Mesenchymal stem cell (in vitro differentiated cells and primary cell): ENCODE data around the gene CSN1S1.
"Not testable (repeated sequence)": the region's sequence is repeated elsewhere in the genome, so short reads cannot be mapped to it uniquely, and the experiment has no call there.

Experiments used
- DNase-seq: peaks from one replicate; pipeline ENCODE4 v3.0.0-alpha.2; 2013
- H2AFZ ChIP-seq: one replicate; pipeline ENCODE4 v1.6.1; 2013; ENCODE audit warnings: low read depth, mild to moderate bottlenecking, control low read depth, inconsistent platforms, low read length, moderate library complexity
- H2AK5ac ChIP-seq: 2 replicates; pipeline ENCODE4 v1.6.1; 2013; ENCODE audit warnings: low read length, moderate library complexity, mild to moderate bottlenecking, inconsistent platforms; ENCODE audit not compliant: severe bottlenecking
- H2BK120ac ChIP-seq: one replicate; pipeline ENCODE4 v1.6.1; 2013; ENCODE audit warnings: low read depth, mild to moderate bottlenecking, inconsistent platforms, low read length, moderate library complexity
- H2BK12ac ChIP-seq, 2 experiments: one replicate each; pipeline ENCODE4 v1.6.1; 2013; ENCODE audit warnings: inconsistent platforms in 2 of 2, low read length in 2 of 2, mild to moderate bottlenecking in 2 of 2, moderate library complexity in 2 of 2, control low read depth in 1 of 2
- H2BK15ac ChIP-seq: one replicate; pipeline ENCODE4 v1.6.1; 2013; ENCODE audit warnings: mild to moderate bottlenecking, low read depth, inconsistent platforms; ENCODE audit not compliant: poor library complexity, severe bottlenecking
- H2BK5ac ChIP-seq: 2 replicates; pipeline ENCODE4 v1.6.1; 2013; ENCODE audit warnings: low read depth, mild to moderate bottlenecking, low read length, control low read depth, inconsistent platforms; ENCODE audit not compliant: poor library complexity, severe bottlenecking
- H3K14ac ChIP-seq, 2 experiments: one replicate each; pipeline ENCODE4 v1.6.1; 2013; ENCODE audit warnings: inconsistent platforms in 2 of 2, low read length in 2 of 2, control low read depth in 1 of 2, mild to moderate bottlenecking in 1 of 2, moderate library complexity in 1 of 2
- H3K18ac ChIP-seq, 2 experiments: one replicate each; pipeline ENCODE4 v1.6.1; 2013; ENCODE audit warnings: inconsistent platforms in 2 of 2, low read length in 2 of 2, control low read depth in 1 of 2, low read depth in 1 of 2, mild to moderate bottlenecking in 1 of 2
- H3K23ac ChIP-seq, 2 experiments: one replicate each; pipeline ENCODE4 v1.6.1; 2013; ENCODE audit warnings: inconsistent platforms in 2 of 2, low read length in 2 of 2, mild to moderate bottlenecking in 2 of 2, moderate library complexity in 2 of 2, control low read depth in 1 of 2
- H3K27ac ChIP-seq: 2 replicates; pipeline ENCODE4 v1.5.1; 2013; ENCODE audit warnings: mild to moderate bottlenecking, moderate library complexity, low read length, control low read depth, inconsistent platforms; ENCODE audit not compliant: poor library complexity, severe bottlenecking
- H3K27me3 ChIP-seq, 2 experiments: 2 replicates each; pipeline versions ENCODE4 v1.6.1 to v1.7.0; 2013; ENCODE audit warnings: low read length in 2 of 2, mild to moderate bottlenecking in 2 of 2, moderate library complexity in 2 of 2, control low read depth in 1 of 2, inconsistent platforms in 1 of 2; ENCODE audit not compliant: control insufficient read depth in 1 of 2, insufficient read depth in 1 of 2
- H3K36me3 ChIP-seq, 2 experiments: 2 replicates each; pipeline versions ENCODE4 v1.6.1 to v1.7.0; 2013; ENCODE audit warnings: low read length in 2 of 2, control low read depth in 1 of 2, inconsistent platforms in 1 of 2, low read depth in 1 of 2, mild to moderate bottlenecking in 1 of 2; ENCODE audit not compliant: insufficient read depth in 2 of 2, control insufficient read depth in 1 of 2
- H3K4ac ChIP-seq, 2 experiments: one replicate each; pipeline ENCODE4 v1.6.1; 2013; ENCODE audit warnings: inconsistent platforms in 2 of 2, low read length in 2 of 2, mild to moderate bottlenecking in 2 of 2, moderate library complexity in 2 of 2, control low read depth in 1 of 2, low read depth in 1 of 2
- H3K4me1 ChIP-seq: 2 replicates; pipeline ENCODE4 v1.6.1; 2013; ENCODE audit warnings: low read depth, low read length, control low read depth; ENCODE audit not compliant: control insufficient read depth, insufficient read depth
- H3K4me2 ChIP-seq: 2 replicates; pipeline ENCODE4 v1.6.1; 2013; ENCODE audit warnings: low read length, mild to moderate bottlenecking, inconsistent platforms; ENCODE audit not compliant: poor library complexity, severe bottlenecking
- H3K4me3 ChIP-seq, 2 experiments: 2 replicates each; pipeline versions ENCODE4 v1.5.1 to v1.7.0; 2013; ENCODE audit warnings: low read length in 2 of 2, mild to moderate bottlenecking in 2 of 2, control low read depth in 1 of 2, low read depth in 1 of 2; ENCODE audit not compliant: insufficient read depth in 1 of 2
- H3K79me1 ChIP-seq: replicated peaks from 2 replicates; pipeline ENCODE4 v1.6.1; 2013; ENCODE audit warnings: mild to moderate bottlenecking, control low read depth, low read length, inconsistent platforms; ENCODE audit not compliant: poor library complexity, severe bottlenecking
- H3K9ac ChIP-seq: 2 replicates; pipeline ENCODE4 v1.7.0; 2013; ENCODE audit warnings: mild to moderate bottlenecking, low read length, moderate library complexity
- H3K9me3 ChIP-seq: 2 replicates; pipeline ENCODE4 v1.7.0; 2013; ENCODE audit warnings: mild to moderate bottlenecking, low read length; ENCODE audit not compliant: control insufficient read depth
- H4K8ac ChIP-seq: one replicate; pipeline ENCODE4 v1.6.1; 2013; ENCODE audit warnings: inconsistent platforms, mild to moderate bottlenecking, low read length, moderate library complexity
- H4K91ac ChIP-seq: one replicate; pipeline ENCODE4 v1.6.1; 2013; ENCODE audit warnings: mild to moderate bottlenecking, low read length, inconsistent platforms
- WGBS: methylation state at CpG from one replicate; pipeline ENCODE4 v1.1.7; 2013; ENCODE audit warnings: mixed read lengths; 5-methylcytosine and 5-hydroxymethylcytosine counted together

The CSN1S1 gene

DNA sequence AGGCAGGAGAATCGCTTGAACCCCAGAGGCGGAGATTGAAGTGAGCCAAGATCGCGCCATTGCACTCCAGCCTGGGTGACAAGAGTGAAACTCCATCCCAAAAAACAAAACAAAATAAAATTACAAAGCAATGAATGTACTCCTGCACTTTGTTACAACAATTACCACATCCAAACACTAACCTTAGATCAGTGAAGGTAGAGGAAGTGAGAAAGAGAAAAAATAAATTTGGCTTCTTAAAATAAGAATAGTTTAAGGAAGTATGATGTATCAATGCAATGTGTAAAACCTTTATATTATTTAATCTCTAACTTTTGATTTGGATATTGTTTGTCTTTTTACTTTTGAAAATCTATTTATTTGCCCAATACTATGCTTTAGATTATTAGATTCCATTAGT lies 21.7 kb upstream of the CSN1S1 start:
- no peak overlapping the region for H4K8ac ChIP-seq
- H3K27ac ChIP-seq, result no peak overlapping the region
- H3K14ac ChIP-seq, result no peak overlapping the region
- no peaks in the 10 kb centered on the region for H3K27me3 ChIP-seq
- no peak overlapping the region for H2AK5ac ChIP-seq
- H4K91ac ChIP-seq, result no peak overlapping the region
- no peak overlapping the region for H3K4me3 ChIP-seq
- 99% methylated on average over 4 of the region's 4 CpGs for WGBS
- H3K9me3 ChIP-seq, result no peaks in the 10 kb centered on the region
- no peaks in the 10 kb centered on the region for H3K4me1 ChIP-seq
- no peak overlapping the region for H2BK120ac ChIP-seq
- no peak overlapping the region for H2BK5ac ChIP-seq
- no peak overlapping the region for H3K23ac ChIP-seq
- H3K9ac ChIP-seq, result no peak overlapping the region
- H2AFZ ChIP-seq, result no peak overlapping the region
- H3K4ac ChIP-seq, result no peak overlapping the region
- H3K79me1 ChIP-seq, result no peaks in the 10 kb centered on the region
- H3K36me3 ChIP-seq, result no peaks in the 10 kb centered on the region
- H3K4me2 ChIP-seq, result no peak overlapping the region
- H2BK12ac ChIP-seq, result no peak overlapping the region
- no peak overlapping the region for H2BK15ac ChIP-seq
- no peak overlapping the region for H3K18ac ChIP-seq
- DNase-seq, result no peak

DNA sequence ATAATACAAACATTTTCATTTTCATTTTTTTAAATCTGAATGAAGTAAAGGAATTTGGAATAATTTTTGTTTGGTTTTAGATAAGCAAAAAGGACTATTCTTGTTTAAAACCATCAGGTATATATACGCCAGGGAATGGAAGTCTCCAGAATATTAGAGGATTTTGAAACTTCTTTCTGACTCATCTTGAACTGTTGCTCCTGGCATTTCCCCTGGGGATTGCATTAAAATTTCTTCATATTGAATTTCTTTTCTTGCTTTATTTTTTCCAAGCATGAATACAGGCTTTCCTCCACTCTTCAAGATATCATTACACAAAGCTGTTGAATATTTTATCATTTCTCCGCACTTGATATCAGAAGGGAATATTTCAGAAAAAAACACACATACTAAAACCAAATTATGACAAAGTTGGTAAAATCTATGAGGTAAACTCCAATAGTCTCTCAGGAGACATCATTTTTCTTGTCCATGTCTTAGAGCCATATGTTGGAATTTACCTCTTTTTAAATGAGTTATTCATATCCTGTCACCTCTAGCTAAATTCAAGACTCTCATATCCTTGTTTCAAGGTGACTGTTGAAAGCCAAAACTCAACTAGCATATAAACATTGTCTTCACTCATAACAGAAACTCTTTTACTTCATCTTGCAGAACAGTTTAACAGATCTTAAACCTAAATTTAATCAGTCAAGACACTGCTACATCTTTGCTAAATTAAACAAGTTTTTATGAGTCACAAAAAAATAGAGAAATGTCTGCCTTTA lies 20.7 kb upstream of the CSN1S1 start:
- H2BK5ac ChIP-seq, result no peak overlapping the region
- 100% methylated on average over 1 of the region's 2 CpGs for WGBS
- H2AFZ ChIP-seq, result no peak overlapping the region
- no peak overlapping the region for H3K4ac ChIP-seq
- H2BK120ac ChIP-seq, result no peak overlapping the region
- H3K18ac ChIP-seq, result no peak overlapping the region
- H3K9ac ChIP-seq, result no peak overlapping the region
- no peak overlapping the region for H2AK5ac ChIP-seq
- H4K8ac ChIP-seq, result no peak overlapping the region
- H3K27me3 ChIP-seq, result no peaks in the 10 kb centered on the region
- no peak overlapping the region for H4K91ac ChIP-seq
- no peak overlapping the region for H3K14ac ChIP-seq
- no peak overlapping the region for H3K27ac ChIP-seq
- DNase-seq, result peak; percentile 23
- no peaks in the 10 kb centered on the region for H3K9me3 ChIP-seq
- H3K79me1 ChIP-seq, result no peaks in the 10 kb centered on the region
- no peaks in the 10 kb centered on the region for H3K4me1 ChIP-seq
- no peak overlapping the region for H2BK12ac ChIP-seq
- no peak overlapping the region for H2BK15ac ChIP-seq
- H3K4me2 ChIP-seq, result no peak overlapping the region
- no peak overlapping the region for H3K4me3 ChIP-seq
- H3K23ac ChIP-seq, result no peak overlapping the region
- H3K36me3 ChIP-seq, result no peaks in the 10 kb centered on the region

DNA sequence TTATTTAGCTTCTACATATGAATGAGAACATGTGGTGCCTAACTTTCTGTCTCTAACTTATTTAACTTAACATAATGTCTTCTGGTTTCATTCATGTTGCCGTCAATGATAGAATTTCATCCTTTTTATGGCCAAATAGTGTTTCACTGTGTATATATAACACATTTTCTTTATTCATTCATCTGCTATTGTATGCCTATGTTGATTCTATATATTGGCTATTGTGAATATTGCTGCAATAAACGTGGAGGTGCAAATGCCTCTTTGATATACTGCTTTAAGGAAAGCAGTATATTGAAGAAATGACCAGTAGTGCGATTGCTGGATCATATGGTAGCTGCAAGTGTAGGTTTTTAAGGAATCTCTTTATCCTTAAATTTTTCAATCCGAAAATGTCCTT lies 10.0 kb upstream of the CSN1S1 start:
- H3K4me3 ChIP-seq, result no peak overlapping the region
- H3K27me3 ChIP-seq, result no peaks in the 10 kb centered on the region
- no peak for DNase-seq
- H3K79me1 ChIP-seq, result no peaks in the 10 kb centered on the region
- H2BK5ac ChIP-seq, result no peak overlapping the region
- no peak overlapping the region for H2BK15ac ChIP-seq
- H3K23ac ChIP-seq, result no peak overlapping the region
- no peaks in the 10 kb centered on the region for H3K4me1 ChIP-seq
- H3K14ac ChIP-seq, result no peak overlapping the region
- H2AFZ ChIP-seq, result no peak overlapping the region
- H3K9ac ChIP-seq, result no peak overlapping the region
- no peak overlapping the region for H4K8ac ChIP-seq
- H3K4ac ChIP-seq, result no peak overlapping the region
- H3K18ac ChIP-seq, result no peak overlapping the region
- no peak overlapping the region for H3K4me2 ChIP-seq
- H2BK12ac ChIP-seq, result no peak overlapping the region
- no peak overlapping the region for H2AK5ac ChIP-seq
- H3K36me3 ChIP-seq, result no peaks in the 10 kb centered on the region
- H3K9me3 ChIP-seq, result no peaks in the 10 kb centered on the region
- H3K27ac ChIP-seq, result no peak overlapping the region
- H2BK120ac ChIP-seq, result no peak overlapping the region
- WGBS, result 4% methylated on average over 2 of the region's 4 CpGs
- H4K91ac ChIP-seq, result no peak overlapping the region

DNA sequence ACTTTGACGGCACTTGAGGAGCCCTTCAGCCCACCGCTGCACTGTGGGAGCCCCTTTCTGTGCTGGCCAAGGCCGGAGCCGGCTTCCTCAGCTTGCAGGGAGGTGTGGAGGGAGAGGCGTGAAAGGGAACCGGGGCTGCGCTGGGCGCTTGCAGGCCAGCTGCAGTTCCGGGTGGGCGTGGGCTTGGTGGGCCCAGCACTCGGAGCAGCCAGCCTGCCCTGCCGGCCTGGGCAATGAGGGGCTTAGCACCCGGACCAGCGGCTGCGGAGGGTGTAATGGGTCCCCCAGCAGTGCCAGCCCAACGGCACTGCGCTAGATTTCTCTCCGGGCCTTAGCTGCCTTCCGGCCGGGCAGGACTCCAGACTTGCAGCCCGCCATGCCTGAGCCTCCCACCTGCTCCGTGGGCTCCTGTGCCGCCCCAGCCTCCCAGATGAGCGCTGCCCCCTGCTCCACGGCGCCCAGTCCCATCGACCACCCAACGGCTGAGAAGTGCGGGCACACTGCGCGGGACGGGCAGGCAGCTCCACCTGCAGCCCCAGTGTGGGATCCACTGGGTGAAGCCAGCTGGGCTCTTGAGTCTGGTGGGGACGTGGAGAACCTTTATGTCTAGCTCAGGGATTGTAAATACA lies 7.0 kb upstream of the CSN1S1 start:
- H2AFZ ChIP-seq, result not testable (repeated sequence)

More for the DNA sequence above, 7.0 kb upstream of the CSN1S1 start:
- not testable (repeated sequence) for H2BK15ac ChIP-seq, H3K4me1 ChIP-seq, H3K9ac ChIP-seq, H2BK12ac ChIP-seq, H3K4ac ChIP-seq, H2BK120ac ChIP-seq, H3K18ac ChIP-seq, H3K27ac ChIP-seq, H3K4me3 ChIP-seq, H3K23ac ChIP-seq, H3K4me2 ChIP-seq, H3K14ac ChIP-seq, H4K91ac ChIP-seq, DNase-seq, H3K36me3 ChIP-seq, H3K27me3 ChIP-seq, H3K79me1 ChIP-seq, H2AK5ac ChIP-seq, H2BK5ac ChIP-seq, H4K8ac ChIP-seq, H3K9me3 ChIP-seq
- 93% methylated on average over 32 of the region's 33 CpGs for WGBS
